ENCODE measurements around the gene IQCF5.

DNA sequence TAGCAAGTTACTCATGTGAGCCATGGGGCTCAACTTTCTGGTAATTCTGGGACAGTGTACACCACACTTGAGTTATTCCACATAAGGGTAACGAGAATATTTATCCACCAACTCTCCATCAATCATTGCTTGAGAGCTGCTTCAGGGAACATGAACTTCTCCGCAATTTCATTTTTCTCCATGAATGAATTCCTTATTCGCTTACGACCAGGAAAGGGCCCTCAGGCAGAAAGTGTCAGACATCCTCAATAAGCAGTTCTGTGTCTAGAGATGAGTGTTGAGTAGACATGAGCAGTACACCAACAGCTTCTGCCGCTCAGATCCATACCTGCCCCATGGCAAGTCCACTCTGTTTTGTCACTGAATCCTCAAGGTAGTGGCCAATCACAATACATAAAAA lies 38.8 kb downstream of the IQCF5 start:
- TF ChIP-seq, protein P1, sequence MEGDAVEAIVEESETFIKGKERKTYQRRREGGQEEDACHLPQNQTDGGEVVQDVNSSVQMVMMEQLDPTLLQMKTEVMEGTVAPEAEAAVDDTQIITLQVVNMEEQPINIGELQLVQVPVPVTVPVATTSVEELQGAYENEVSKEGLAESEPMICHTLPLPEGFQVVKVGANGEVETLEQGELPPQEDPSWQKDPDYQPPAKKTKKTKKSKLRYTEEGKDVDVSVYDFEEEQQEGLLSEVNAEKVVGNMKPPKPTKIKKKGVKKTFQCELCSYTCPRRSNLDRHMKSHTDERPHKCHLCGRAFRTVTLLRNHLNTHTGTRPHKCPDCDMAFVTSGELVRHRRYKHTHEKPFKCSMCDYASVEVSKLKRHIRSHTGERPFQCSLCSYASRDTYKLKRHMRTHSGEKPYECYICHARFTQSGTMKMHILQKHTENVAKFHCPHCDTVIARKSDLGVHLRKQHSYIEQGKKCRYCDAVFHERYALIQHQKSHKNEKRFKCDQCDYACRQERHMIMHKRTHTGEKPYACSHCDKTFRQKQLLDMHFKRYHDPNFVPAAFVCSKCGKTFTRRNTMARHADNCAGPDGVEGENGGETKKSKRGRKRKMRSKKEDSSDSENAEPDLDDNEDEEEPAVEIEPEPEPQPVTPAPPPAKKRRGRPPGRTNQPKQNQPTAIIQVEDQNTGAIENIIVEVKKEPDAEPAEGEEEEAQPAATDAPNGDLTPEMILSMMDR (IDR thresholded peaks at IDR 0.05; ENCODE audit: insufficient read depth, low read depth, low read length): no peak
- TF ChIP-seq EZH2 (IDR thresholded peaks at IDR 0.05; ENCODE audit: insufficient read depth, low read length): no peak
